Measurements from ENCODE around the gene CGNL1.

- no peak for TF ChIP-seq CTCF (conservative IDR thresholded peaks at IDR 0.05)
- no peak for TF ChIP-seq ZFX (IDR thresholded peaks at IDR 0.05)
Measured at GRCh38 chr15:57436166-57436565, 59.9 kb downstream of the CGNL1 start.

Measured in C4-2B (cell line).